HG03521 (cell line): ENCODE results near the gene HOXB6.

Source experiments
- ATAC-seq: cut with Tn5 transposase; IDR thresholded peaks from one replicate; pipeline ENCODE4 v1.9.1; 2021; ENCODE audit warnings: mild to moderate bottlenecking, moderate library complexity; ENCODE audit not compliant: unreplicated experiment

HOXB6 gene

DNA sequence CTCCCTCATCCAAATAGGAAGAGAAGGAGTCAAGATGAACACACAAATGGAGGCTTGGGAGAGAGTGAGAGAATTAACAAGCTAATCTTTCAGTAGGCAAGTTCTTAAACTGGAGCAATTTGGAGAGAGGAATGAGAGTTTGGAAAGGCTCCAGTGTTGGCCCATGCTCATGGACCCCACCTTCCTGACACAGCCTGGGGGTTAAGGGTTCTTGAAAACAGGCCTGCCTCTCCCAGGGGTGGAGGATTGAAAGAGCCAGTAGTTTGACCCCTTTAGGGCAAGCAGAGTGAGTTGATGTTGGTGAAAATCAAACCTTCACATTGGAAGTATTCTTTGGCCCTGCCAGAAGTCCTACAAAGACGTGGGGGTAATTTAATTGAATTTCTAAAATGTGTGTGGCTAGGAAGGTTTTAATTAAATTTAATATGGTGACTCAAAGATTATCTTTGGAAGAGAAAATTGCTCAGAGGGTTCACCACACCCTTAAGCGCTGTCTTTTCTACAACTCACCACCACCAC is 20.5 kb downstream of the HOXB6 start:
- no peak for ATAC-seq

DNA sequence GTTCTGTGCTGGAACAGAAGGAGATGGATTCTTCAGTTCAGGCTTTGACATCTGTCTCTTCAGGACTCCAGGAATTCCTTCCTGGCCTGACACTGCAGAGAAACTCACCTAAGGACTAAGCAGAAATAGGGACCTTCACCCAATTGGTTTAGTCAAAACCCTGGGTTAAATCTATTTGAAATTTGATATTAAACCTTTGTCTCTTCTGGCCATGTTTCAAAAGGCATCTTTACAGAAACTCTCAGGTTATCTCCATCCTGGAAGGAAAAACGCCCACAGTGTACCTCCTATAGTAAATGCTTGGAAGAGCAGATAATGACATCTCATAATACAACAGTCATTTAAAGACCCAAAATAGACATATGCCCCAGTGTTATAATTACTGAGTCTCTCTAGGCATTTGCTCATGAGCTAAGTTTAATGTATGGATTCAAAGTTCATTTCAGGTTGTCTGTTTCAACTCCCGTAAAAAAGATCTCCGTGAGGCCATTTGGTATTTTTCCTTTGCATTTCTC is 21.0 kb downstream of the HOXB6 start:
- ATAC-seq = no peak

DNA sequence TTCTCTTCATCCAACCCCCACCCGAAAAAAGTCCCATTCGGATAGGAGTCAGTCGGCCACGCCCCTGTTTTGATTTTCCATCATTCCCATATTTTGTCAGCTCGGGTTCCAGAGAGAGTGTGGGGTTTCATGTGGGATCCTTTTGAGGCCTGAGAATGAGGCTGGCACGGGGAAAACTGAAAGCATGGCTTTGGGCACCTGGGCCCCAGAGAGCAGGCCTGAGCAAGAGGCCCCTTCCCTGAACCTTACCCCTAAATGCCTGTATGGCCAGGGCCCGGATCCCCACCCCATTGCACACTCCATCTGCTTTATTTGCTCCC is 22.1 kb downstream of the HOXB6 start:
- ATAC-seq = no peak

DNA sequence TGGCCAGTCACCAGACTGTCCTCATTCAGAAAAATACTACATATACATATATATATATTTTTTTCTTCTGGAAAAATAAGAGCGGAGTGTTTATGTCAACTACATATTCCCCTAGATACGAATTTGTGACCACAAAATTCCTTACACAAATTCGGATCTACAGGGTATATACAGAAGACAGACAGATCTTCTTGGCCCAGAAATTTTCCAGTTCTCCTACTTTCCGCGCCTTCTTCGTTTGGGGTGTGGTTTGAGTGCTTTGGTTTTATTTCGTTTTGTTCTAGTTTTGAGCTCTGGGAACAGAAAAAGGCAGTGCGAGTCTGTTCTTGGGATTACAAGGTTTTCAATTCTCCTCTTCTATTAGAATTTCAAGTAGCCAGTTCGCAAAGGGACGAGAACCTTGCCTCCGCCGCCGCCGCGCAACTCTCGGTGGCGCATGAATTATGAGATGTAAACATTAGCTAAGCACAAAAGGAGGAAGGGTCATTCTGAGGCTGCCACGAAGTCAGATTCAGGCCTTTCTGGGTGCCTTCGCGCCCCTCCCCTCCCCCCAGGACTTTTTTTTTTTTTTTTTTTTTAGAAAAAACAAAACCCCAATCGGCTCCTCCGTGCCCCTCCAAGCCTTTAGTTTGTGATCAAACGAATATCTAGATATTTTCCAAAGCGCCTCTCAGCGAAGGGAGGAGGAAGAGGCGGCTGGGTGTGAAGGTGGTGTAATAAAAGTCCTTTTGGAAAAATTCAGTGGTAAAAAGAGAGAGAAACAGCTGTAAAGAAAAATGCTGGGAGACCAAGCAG is 24.8 kb downstream of the HOXB6 start:
- no peak for ATAC-seq

DNA sequence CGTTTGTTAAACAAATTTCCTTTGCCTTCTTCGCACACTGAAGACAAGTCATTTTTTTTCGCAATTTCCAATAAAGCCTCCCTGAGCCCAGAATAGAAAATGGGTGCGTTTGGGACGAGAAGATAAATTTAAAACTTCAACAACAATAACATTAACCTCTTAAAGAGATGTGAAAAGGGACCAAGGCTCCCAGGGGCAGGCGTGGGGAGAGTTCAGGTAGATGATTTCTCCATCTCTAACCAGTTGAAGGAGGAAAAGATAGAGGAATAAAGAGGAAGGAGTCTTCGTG is 25.4 kb downstream of the HOXB6 start:
- no peak for ATAC-seq

DNA sequence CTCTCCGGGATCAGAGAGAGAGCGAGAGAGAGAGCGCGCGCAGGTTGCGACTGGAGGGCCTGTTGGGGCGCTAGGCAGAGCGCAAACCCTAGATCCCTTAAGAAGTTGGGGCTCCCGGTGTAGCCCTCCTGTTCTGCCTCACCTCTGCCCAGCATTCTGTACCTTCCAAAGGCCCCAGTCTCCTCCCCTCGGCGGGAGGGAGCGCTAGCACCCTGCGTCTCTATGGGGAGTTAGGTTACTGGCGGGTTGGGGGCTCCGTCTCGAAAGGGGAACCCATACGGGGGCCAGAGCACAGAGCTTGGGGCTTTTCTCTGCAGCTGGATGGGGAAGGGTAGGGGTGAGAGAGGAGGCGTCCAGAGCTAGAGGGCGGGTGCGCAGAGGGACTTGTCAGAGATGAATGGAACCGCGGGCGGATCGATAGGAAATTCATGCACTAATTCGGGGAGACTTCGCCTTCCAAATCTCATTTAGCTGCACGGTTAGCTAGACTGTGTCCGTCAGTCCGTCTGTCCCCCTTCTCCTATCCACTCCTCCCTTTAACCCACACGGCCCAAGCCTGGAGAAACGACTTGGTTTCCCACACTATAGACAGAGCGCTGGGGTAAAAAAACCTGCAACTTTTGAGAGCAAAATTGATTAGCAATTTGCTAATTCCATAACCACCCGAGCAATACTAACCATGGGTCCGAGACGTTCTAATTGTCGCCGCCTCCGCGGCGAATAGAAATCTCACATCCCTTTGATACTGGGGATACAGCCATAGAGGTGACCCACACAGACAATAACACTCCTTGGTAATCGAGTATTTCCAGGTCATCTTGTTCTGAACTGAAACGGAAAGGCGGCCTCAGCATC is 25.9 kb downstream of the HOXB6 start:
- no peak for ATAC-seq

DNA sequence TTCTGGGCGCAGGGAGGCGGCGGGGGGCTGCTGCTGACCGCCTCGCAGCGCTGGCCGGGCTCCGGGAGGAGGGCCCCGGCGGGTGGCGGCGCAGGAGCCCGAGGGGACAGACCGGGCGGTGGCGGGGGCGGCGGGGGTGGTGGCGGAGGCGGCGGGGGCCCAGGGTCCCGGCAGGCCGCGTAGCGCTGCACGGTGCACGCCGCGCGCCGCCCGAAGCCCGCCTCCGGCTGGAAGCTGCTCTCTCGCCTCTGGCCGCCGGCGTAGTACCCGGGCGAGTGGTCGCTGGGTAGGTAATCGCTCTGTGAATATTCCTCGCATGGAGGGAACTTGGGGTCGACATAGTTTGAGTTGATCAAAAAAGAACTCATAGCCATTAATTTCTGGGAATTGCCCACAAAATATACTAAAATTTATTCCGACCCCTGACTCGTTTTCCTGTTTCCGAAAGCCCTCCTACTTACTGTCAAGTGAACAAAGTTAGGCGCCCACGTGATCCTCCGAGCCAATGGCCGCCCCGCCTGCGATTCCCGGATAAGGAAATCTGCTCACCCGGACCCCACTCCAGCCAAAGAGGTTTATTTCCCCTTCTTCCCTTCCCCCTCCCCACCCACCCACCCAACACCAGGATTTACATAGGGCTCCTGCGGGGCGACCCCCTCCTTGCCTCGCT is 26.7 kb downstream of the HOXB6 start, which contains the start of gene HOXB4:
Gene HOXB4, minus strand, starts transcription at position 405 of the 670 bp plus-strand sequence. Its CDS starts 31 bp downstream, at position 374.
- ATAC-seq = no peak

DNA sequence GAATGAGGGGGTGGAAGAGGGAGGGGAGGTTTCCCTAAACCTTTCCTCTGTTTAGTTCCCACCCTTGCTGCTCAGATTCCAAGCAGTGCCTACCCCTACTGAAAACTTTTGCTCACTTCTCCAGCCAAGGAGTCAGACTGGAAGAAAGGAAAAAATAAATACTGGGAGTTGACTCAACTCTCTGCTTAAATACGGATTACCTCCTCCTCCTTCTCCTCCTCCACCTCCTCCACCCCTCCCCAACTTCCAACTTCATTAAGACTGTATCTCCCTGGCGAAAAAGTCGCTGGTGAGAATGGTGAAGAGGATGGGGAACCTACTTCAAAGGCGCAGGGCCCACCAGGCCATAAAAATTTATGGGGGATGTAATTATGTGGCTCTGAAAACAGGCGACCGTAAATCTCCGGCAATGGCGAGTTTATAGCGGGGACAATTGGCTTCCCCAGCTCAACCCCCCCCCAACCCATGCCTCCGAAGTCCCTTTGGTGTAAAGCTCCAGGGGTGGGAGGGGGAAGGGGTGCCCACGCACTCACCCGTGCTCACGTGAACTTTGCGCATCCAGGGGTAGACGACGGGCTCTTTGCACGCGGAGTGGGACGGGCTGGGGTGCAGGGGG is 27.3 kb downstream of the HOXB6 start:
- ATAC-seq = no peak

DNA sequence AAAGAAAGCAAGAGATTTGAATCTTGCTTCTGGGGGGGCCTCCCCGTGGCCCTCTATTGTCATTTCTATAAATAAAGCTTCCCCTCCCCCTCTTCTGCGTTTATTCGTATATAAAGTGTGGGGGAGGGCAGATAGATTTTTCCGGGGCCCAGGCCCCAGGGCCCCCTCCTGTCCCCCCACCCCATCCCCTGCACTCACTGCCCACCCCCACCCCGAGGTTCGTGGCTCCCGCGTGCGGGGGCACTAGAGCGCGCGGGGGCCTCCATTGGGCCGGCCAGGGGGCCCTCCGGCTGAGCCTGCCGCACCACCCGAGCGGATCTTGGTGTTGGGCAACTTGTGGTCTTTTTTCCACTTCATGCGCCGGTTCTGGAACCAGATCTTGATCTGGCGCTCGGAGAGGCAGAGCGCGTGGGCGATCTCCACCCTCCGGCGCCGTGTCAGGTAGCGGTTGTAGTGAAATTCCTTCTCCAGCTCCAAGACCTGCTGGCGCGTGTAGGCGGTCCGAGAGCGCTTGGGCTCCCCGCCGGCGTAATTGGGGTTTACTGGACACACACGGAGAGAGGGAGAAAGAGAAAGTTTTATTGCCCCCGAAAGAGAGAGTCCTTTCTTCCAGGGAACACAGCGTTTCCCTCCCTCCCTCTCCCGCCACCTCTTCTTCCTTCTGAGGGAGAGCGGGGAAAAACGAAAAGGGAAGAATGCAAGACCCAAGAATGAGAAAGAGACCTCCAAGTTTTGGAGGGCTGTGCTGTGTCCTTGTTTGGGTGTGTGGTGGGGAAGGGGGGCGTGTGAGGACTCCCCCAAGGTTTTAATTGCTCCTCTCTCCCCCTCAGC is 28.1 kb downstream of the HOXB6 start:
- ATAC-seq = no peak

DNA sequence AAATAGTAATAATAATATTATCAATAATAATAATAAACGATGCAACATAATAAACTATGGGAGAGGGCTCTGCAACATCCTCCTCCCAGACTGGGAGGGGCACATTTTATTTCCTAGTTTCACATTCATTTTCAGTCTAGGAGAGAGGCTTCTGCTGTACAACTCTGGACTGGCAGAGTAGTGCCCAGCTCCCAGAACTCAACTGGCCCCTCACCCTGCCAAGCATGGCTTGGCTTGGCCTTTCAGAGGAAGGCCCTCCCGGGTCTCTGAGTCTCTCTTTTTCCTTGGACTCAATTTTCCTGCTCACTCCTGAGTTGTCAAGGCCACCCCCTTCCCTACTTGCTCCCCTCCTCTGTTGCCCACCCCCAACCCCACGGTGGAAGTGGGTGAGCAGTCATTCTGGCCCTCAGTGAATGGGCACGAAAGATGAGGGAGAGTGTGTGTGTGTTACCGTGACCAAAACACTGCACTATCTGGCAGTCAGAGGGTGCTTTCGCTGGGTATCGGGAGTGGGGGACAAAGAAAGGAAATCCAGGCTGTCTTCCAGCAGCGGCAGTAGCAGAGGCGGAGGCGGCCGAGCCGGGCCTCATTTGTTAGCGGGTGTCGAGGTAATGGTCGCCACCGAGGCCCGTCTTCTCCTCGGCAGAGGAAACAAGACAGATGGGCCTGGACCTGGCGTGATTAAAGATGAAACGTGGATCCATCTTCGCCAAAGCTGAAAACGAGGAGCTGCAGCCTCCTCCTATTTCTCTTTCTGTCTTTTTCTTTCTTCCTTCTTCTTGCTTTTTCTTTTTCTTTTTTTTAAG is 28.9 kb downstream of the HOXB6 start:
- no peak for ATAC-seq

DNA sequence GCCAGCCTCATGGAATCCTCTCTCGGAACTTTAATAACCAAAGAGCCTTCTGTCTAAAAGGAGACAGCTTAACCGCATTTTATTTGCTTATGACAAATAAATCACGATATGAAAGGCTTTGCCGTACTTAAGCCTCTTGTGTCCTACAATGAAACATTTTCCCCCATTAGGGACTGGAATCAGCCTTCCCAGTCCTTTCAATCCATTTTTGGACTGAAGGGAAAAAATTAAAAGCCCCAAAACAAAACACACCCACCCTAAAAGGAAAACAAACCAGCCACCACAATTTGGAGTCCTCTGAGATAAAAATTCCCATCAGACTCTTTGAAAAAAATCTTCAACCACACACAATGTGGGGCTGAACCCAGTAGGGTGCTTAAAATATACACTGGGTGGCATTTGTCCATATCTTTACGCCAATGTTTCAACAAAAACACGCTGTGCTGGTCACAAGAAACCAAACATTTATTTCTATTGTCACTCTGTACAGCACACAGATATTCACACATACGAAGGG is 29.7 kb downstream of the HOXB6 start:
- no peak for ATAC-seq

DNA sequence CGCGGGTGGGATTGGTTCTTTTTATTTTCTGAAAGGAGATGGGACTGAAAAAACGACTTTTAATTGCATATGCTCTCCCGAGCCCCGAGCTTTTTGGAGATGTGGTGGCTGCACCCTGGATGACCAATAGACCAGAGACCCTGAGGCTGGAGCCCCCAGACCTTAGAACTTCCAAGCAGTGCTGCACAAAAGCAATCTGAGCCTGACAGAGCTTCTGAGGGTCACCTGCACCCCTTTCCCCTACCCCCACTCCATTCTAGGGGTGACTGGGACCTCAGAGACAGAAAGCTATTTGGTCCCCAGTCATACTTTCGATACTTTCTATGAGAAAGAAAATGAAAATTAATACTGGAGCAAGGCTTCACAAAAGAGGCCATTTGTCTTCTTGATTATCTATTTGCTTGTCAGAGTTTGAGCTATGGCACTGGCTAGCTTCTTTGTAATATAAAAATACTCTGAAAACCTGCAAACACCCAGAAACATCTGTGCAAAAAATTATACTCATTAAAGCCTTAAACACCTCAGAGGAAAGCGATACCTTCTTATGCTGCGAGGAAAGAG is 30.2 kb downstream of the HOXB6 start:
- no peak for ATAC-seq

DNA sequence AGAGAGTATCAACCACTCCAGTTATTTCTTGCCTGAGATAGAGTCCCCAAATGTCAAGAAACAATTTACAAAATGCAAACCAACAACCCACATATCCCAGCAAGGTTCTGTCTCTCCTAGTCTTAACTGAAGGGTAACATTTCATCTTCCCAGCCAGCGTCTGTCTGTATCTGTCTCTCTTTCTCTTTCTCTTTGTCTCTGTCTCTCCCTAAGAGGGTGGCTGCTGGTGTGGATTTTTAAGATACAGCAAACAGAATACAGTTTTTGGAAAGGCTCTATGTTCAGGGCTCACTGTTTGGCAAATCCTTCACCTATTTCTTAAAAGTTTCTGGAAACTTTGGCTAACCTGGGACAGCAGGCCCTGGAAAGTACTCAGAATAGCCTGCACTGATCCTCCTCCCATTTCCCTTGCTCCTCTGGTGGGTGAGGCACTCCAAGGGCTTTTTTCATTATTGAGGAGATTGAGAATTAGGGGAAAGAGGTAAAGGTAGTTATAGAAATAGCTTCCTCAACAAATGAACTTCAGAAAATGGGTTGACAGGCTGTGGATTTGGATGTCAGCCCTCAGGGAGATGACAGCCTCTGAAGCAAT is 32.9 kb downstream of the HOXB6 start:
- no peak for ATAC-seq

DNA sequence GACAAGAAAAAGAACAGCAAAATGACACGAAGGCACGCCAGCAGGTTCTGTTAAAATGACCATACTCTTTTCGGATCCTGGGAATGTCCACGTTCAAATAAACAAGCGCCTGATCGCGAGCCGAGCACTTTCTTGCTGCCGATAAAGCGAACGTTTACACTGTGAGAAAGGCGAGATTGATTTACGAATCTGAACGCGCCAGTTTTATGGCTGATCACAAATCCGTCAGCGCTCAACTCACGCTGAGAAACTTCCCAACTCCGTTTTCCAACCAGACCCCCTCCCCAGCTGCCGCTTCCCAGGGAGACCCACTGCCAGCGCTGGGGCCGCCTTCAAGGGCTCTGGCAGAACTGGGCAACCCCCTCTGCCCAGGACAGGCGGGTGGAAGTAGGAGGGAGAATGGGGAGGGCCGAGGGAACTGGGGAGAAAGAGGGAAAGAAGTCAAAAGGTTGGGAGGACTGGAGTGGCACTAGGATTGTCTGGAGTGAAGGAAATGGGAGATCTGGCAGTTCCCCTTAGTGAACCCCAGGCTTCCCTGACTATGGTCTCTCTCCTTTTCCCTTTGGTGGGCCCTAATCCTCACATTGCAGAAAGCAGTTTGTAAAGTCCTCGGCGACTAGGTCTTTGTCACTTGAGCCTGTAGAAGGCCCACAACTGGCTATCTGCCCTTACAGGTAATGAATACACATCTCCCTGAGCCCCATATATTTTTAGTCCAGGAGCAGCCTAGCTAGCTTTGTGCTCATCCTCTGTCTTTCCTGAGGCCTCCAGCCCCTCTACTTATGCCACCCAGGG is 33.6 kb downstream of the HOXB6 start:
- ATAC-seq = no peak

DNA sequence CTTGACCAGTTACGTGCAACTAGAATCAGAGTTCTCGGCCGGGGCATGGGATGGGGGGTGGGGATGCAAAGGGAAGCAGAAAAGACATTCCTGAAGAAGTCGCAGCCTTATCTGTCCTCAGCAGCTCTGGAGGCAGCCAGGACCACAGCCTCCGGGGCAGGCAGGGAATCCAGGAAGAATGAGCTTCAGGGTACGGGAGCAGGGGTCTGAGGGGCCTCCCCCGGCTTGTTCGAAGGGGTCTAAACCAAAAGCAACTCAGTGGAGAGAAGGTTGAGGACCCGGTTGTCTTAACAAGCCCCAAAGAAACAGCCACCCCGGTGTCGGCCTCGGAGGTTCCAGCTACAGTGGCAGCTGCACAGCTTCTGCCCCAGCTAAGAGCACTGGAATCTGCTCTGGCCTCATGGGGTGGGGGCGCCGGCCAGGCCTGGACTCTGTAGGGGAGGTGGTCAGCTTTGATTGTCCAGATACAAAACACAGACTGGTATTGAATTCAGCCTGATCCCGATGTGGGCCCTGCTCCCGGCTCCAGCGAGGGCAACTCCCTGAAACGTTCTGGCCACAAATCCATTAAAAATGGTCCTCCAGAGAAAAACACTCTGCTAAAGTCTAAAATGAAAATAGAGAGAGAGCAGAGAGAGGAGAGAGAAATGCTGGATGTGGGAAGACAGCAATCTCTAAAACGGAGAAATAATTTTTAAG is 34.3 kb downstream of the HOXB6 start:
- ATAC-seq = no peak

DNA sequence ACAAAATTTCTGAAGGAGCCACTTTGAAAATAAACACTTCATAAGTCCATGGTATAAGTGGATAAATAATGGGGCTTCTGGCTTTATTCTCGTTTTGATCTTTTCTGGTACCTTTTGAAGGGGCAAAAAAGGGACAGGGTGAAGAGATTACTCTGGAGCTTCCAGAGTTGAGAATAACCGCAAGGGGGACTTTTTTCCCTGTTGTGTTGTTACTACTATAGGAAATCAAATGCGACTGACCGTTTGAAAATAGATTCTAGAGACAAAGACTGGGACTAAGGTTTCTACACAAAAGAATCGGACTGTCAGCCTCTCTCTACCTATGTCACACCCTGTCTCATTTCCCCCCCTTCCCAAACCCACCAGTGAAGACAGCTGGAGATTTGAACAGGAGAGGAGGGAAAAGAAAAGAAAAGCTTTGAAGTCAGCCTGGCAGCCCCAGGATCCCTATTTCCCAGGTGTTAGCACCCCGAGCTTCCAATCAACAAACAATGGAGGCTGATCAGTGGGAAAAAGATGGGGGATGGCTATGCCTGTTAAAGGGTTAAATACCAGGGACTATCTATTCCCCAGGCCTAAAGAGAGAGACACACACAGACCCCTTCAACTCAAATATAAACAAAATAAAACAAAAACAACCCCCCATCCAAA is 35.0 kb downstream of the HOXB6 start:
- no peak for ATAC-seq

DNA sequence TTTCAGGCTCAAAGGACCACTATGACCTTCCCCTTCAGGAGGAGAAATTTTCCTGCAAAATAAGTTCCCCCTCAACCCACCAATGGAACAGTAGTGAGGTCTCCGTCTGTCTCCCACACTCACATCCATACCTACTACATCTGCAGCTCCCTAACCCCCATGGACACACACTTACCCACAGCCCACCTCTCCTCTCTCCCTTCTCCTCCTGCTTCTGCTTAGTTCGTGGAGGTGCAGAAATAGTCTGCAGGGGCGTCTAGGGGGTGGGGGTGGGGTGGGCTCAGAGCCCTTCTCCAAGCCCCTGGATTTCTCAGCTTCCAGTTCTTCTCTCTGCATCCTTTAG is 35.6 kb downstream of the HOXB6 start:
- no peak for ATAC-seq
